ENCODE measurements around the gene FAM149A.

Gene FAM149A

DNA sequence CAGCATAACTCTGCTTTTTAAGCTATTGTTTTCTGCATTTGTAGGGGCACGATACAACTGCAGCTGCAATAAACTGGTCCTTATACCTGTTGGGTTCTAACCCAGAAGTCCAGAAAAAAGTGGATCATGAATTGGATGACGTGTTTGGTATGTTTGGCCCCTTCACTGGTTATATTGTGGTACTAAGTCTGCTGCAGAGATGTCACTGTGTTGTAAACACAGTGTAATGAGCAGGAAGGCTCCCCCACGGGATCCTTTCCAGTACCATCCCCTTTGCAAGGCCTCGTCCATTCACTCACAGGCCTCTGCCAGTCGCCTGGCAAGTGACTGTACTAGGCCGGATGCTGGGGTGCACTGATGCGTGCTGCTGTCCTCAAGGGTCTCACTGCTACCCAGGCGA is 100.7 kb downstream of the FAM149A start:
- no peak for DNase-seq

GRCh38 chr4:186216465-186217024 is 112.0 kb downstream of the FAM149A start:
- DNase-seq: no peak

DNA sequence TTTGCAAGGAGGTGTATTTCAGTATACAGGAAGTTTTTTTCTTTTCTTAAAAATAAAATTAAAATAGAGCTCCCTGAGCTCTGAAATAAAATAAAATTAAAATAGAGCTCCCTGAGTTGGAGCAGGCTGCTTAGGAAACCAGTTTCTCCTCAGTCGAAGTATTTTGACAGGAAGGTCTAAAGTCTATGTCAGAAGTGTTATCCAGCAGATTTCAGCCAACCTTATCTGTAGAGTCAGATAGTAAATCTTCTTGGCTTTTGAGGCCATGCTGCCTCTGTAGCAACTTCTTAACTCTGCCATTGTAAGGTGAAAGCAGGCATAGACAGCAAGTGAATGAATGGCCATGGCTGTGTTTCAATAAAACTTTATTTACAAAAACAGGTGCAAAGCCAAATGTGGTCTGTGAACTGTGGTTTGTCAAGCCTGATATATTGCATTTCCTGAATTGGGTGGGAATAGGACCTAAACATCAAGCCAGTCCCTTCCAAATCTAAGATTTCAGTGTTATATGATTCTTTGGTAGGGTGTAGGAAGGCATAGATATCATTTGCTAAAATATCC is 113.3 kb downstream of the FAM149A start:
- no peak for DNase-seq

DNA sequence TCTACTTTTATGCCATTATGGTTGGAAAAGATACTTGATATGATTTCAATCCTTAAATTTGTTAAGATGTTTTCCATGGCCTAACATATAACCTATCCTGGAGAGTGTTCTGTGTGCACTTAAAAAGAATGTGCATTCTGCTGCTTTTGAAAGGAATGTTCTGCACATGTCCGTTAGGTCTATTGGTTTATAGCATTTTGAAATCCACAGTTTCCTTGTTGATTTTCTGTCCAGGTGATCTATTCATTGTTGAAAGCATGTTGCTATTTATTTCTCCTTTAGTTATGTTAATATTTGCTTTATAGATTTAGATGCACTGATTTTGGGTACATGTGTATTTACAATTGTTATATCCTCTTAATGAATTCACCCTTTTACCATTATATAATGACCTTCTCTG is 117.1 kb downstream of the FAM149A start:
- no peak for DNase-seq
